Stimulated activated CD8-positive, alpha-beta memory T cell treated with anti-CD3 and anti-CD28 coated beads, Interleukin-12 subunit alpha, Interleukin-12 subunit beta, amount 100 ng/mL, for 24 hours (primary cell): ENCODE results near the gene SEMA4A.
"Not testable (repeated sequence)": the region's sequence is repeated elsewhere in the genome, so short reads cannot be mapped to it uniquely, and the experiment has no call there.

Experiments used
- DNase-seq: peaks from one replicate; pipeline ENCODE4 v3.0.0-alpha.2; 2020; ENCODE audit errors: extremely low read depth

SEMA4A gene

DNA sequence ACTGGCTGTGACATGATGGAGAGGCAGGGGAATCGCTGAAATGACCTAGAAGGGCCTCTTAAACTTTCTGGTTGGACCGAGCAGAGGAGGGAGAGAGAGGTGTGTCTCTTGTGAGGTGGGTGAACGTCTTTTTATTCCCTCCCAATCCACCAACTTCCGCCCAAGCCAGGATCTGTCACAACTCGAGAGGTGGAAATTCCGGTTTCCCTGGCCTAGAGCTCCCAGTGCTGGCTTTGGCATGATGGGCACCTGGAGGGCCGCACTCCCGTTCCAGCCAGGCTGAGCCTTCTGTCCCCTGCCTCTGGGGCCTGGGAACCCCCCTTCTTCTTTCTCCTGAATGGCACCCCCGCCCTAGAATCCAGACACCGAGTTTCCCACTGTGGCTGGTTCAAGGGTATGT, at the start of gene SEMA4A:
Gene SEMA4A, plus strand, starts transcription at position 224 of the 400 bp plus-strand sequence. CDS start 994 bp downstream, outside the sequence.
- DNase-seq = no peak

DNA sequence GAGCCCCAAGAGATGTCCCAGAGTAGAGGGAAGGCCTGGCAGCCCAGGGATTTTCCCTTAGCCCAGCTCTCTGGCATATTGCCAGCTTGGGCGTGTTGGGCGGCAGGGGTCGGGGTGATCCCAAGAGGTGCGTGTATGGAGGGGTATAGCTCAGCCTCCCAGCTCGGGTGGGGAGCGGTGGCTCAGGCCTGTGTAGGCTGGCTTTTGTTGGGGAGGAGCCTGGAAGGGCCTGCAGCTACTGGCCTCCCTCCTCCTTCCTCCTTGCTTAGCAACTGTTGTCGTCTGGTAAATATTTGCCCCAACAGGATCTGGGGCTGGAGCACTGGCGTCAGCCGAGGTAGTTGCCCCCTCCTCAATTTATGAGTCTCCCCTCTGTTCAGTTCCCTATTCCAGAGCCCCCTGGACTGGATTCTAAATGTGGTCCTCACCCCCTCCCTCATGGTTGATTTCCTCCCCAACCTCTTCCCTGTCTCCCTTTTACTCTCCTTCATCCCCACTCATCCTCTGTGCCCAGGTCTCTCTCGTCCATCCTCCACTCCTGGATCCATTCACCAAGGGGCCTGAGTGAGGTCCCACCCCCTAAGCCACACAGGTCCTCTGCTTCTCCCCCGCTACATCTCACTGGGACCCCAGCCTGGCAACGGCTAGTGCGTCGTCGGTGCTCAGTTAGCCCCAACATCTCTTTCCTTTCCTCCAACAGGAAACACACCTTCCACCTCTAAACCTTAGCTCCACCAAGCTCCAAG, 49.1 kb upstream of the SEMA4A start:
- DNase-seq = no peak

DNA sequence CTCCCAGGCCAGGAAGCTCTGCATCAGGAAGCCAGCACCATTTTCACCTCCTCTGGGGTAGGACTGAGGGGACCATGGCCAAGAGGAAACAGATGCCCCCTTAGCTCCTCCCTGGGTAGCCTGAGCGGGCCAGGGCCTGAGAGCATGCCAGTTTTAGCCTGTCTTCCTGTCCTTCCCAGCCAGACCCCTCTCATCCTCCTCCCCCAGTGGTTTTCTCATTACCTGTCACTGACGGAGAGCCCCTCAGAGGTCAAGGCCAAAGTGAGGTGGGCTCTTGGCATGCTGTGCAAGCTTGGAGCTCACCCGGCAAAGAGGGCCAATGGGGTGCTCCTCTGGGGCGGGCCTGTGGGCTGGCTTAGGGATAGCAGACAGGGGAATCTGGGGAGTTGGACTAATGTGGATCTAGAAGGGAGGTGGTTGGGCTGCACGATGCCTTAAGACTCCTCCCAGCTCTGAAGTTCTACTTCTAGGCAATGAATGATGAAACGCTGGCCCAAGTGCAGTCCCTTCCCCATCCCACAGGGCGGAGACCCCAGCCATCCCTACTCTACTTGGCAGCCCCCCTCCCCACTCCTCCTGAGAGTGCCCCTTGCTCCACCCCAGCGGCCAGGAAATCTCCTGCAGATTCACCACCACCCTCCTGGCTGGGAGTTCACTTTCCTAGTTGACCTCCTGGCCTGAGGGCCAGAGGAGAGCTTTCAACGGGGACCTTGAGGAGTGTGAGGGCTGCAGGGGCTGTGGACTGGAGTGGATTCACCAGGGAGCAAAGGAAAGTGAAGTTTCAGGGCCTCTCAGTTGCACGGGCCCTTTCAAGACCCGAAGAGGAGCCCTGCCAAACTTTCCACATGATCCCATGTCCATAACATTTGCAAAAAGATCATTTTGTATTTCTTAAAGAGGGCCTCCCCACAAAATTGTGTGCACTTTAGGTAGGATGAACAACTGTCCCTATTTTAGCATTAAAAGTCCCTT, 48.2 kb upstream of the SEMA4A start:
- DNase-seq = no peak

DNA sequence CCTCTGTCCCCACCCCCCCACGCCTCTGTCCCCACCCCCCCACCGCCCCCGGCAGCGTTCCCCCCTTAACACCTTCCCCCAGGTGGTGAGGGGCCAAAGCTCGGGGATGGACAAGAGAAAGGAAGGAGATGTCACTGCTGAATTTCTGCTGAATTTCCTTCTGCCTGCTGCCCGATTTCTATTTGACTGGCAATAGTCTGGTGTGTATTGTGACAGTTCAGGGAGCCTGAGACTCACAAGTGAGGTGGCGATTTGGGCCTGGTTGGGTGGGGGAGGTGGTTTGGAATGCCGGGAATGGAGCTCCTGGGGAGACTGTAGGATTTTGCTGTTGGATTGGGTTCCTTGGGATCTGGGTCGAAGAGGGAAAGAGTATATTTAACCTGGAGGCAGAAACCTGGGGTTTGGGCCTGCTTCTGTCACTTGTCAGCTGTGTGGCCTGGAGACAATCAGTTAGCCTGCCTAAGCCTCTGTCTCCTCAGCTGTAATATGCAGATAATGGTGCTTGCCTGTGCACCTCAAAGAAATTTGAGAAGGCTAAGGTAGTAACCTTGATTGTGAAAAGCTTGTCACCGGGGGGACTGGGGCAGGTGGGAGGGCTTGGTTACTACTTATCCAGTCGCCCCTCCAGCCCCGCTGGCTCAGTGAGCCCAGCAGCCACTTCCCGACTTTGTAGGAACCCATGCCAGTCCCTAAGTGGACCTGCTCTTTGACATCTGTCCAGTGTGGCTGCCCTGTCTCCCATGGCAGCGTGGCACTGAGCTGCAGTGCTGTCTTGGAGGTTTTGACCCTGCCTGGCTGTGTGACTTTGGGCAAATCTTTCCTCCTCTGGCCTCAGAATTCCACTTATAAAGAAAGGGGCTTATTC, 46.5 kb upstream of the SEMA4A start:
- no peak for DNase-seq

DNA sequence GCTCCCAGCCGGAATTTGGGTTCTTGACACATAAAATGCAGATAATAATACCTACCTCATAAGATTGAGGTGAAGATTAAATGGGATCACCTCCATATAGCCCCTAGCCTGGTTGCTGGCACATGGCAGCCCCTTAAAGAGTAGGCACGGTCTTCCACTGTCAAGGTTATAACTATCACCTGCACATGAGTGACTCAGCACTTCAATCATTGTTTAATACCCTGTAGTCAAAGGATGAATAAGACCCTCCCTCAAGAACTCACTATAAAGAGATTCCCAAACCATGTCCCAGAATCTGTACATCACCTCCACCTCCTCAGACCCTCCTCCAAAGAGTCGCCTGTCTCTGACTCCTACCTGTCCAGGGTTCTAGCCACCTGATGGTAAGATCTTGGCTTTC, 45.3 kb upstream of the SEMA4A start:
- no peak for DNase-seq

- no peak for DNase-seq
Observed at GRCh38 chr1:156108664-156109241, 44.6 kb upstream of the SEMA4A start.

DNA sequence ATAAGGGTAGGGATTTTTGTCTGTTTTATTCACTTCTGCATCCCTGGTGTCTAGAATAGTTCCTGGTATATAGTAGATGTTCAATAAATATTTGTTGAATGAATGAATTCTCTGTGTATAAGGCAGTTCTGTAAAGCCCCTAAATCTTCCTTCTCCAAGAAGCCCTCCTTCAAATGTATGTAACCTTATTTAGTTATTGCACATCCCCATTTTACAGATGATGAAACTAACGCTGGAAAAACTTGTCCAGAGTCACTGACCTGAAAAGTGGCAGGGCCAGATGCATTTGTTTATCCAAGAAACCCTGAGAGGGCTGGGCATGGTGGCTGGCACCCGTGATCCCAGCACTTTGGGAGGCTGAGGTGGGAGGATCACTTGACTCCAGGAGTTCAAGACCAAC, 43.1 kb upstream of the SEMA4A start:
- no peak for DNase-seq

- DNase-seq = no peak
Observed at GRCh38 chr1:156111355-156111962, 41.9 kb upstream of the SEMA4A start.

DNA sequence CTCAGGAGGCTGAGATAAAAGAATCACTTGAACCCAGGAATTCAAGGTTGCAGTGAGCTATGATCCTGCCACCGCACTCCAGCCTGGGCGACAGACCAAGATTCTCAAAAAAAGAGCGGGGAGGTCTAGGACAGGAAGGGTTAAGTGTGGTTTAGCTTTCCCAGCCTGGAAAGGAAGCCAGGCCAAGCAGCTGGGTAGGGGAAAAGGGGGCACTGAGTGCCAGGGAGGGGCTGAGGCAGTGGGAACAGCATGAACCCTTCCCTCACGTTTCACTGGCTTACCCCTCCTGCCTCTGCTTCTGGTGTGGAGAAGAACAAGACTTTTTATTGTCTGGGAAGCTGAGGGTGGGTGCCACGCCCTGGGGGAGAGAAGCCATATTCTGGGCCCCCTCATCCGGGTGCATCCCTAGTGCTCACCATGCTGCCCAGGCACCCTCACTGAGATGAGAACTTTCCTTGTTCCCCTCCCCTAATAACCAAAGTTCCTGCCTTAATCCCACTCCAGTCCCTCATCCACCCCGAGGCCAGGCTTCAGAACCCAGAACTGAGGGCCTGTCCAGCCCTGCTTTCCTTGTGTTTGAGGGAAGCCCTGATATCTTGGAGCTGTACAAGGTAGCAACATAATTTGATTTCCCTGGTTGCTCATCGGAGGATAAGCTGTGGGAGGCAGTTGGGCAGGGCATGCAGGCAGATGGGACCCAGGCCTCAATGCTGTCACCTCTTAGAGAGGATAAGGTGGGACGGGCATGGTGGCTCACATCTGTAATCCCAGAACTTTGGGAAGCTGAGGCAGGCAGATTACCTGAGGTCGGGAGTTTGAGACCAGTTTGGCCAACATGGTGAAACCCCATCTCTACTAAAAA, 40.9 kb upstream of the SEMA4A start:
- no peak for DNase-seq

DNA sequence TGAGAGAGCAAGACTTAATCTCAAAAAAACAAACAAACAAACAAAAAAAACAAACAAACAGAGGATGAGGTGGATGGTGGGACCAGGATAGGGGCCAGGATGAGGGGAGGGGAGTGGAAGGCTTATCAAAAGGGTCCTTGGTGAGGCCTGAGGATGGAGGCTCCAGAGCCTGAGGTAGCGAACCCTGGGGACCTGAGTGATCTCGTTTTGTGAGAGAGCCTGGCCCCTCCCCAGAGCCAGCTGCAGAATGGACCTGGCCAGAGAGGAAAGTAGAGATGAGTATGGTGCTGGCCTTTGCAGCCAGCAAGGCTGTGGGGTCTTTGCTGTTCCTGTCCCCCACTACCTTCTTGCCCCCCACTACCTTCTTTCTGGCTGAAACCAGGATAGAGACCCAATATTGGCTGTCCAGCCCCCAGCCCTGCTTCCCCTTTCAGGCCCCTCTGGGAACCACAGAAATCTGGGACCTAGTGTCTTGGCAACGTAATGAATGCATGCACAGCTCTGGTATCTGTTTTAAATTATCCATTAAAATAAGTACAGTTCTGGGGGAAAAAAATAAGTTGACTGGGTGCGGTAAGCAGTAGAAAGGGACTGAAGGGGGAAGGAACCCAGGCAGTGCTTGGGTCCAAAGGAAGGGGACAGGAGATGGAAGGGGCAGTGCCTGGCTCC, 40.0 kb upstream of the SEMA4A start:
- DNase-seq = no peak

DNA sequence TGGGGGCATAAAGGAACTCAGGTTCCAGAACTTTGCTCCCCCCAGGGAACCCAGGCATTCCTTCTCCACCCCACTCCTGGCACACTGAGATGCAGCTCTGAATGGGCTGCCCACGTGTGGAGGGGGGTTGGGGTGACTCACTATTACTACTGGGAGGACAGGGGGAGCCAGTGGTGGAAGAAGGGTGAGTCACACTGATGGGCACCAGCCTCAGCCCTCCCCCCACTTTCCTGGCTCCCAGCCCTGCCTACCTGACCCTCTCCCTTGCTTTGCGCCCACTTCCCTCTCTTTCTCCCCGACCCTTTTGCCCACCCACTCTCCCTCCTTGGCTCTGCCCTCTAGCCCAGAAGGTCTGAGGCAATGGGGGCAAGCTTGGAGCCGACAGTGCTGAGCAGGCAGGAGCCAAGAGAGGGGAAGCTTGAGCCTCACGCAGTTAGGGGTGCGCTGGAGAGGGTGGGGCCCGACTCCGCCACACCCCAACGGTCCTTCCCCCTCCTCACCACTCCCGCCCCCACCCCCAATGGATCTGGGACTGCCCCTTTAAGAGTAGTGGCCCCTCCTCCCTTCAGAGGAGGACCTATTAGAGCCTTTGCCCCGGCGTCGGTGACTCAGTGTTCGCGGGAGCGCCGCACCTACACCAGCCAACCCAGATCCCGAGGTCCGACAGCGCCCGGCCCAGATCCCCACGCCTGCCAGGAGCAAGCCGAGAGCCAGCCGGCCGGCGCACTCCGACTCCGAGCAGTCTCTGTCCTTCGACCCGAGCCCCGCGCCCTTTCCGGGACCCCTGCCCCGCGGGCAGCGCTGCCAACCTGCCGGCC, 39.1 kb upstream of the SEMA4A start, which contains the start of gene LMNA:
Gene LMNA, plus strand, starts transcription at position 611 of the 818 bp plus-strand sequence. CDS start 208 bp downstream, outside the sequence.
- no peak for DNase-seq

DNA sequence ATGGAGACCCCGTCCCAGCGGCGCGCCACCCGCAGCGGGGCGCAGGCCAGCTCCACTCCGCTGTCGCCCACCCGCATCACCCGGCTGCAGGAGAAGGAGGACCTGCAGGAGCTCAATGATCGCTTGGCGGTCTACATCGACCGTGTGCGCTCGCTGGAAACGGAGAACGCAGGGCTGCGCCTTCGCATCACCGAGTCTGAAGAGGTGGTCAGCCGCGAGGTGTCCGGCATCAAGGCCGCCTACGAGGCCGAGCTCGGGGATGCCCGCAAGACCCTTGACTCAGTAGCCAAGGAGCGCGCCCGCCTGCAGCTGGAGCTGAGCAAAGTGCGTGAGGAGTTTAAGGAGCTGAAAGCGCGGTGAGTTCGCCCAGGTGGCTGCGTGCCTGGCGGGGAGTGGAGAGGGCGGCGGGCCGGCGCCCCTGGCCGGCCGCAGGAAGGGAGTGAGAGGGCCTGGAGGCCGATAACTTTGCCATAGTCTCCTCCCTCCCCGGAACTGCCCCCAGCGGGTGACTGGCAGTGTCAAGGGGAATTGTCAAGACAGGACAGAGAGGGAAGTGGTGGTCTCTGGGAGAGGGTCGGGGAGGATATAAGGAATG, 38.4 kb upstream of the SEMA4A start:
- DNase-seq = no peak

- no peak for DNase-seq
Observed at GRCh38 chr1:156115514-156116374, 37.6 kb upstream of the SEMA4A start.

DNA sequence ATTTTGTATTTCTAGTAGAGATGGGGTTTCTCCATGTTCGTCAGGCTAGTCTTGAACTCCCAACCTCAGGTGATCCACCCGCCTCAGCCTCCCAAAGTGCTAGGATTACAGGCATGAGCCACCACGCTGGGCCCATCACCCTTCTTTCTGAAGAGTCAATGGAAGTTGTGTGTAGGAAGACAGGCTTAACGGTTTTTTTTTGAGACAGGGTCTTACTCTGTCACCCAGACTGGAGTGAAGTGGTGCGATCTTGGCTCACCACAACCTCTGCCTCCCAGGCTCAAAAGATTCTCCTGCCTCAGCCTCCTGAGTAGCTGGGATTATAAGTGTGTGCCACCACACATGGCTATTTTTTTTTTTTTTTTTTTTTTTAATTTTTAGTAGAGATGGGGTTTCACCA, 36.7 kb upstream of the SEMA4A start:
- not testable (repeated sequence) for DNase-seq

DNA sequence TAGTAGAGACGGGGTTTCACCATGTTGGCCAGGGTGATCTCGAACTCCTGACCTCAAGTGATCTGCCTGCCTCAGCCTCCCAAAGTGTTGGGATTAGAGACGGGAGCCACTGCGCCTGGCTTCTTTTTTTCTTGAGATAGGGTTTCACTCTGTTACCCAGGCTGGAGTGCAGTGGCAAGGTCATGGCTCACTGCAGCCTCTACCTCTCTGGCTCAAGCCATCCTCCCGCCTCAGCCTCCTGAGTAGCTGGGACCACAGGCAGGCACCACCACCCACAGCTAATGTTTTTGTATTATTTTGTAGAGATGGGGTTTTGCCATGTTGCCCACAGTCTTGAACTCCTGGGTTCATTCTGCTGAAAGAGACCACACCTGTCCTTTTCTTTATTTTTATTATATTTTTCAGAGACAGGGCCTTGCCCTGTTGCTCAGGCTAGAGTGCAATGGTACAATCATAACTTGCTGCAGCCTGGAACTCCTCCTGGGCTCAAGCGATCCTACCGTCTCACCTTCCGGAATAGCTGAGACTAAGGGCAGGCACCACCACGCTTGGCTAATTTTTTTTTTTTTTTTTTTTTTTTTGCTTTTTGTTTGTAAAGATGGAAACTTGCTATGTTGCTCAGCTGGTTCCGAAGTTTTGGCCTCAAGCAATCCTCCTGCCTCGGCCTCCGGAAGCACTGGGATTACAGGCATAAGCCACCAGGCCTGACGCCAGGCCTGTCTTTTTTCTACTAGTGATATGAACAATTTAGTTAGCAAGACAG, 35.8 kb upstream of the SEMA4A start:
- DNase-seq = no peak

DNA sequence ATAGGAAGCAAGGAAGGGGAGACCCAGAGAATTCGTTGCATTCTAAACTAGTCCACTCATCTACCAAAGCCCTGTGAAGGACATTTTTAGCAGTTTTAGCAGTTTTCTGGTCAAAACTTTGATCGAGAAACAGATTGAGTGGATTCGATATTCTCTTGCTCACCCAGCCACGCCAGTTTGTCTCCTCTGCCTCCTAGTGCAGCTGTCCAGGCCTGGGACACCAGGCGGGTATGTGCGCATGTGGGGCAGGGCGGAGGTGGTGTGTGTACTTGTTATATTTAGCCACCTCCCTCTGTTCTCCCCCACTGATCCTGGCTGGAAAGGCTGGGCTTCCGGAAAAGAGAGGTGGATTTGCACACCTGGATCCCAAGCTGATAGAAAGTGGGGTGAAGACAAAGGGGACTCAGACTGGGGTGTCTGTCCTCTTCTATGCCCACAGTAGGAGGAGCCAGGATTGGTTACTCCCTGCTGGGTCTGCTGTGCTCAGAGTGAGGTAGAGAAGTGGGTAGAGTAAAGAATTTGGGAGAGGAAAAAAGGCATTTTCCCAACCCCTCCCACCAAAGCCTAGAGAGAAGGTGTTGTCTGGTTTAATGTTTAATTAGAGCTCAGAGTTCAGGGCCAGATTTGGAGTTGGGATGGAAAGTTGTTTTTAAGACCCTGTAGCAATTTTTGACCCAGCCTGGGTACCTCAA, 35.1 kb upstream of the SEMA4A start:
- DNase-seq = no peak
